ENCODE results near the gene ARHGEF26. TPM values are rescaled to one million over a fixed set of nuclear protein-coding genes. Genes with fewer than 3 reads are reported as not detected.

ARHGEF26 gene
- total and polyA plus RNA-seq, 2 experiments from 2014 or later = 9.4 to 16.9 TPM

DNA sequence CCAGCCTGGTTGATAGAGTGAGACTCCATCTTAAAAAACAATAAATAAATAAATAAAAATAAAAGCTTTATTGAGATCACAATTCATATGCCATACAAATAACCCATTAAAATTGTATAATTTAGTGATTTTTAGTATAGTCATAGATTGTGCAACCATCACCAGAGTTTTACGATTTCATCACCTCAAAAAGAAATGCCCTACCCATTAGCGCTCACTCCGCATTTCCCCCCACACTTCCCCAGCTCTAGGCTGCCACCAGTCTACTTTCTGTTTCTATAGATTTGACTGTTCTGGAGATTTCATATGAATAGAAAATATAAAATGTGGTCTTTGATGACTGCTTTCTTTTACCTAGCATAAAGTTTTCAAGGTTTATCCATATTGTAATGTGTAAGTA, 57.0 kb downstream of the ARHGEF26 start:
- no peak overlapping the region for H3K4me2 ChIP-seq
- H3K27ac ChIP-seq (ENCODE audit: low read depth) = no peak overlapping the region
- ATAC-seq = no peak
- no peak overlapping the region for H3K27ac Mint-ChIP-seq
- H3K27me3 ChIP-seq (ENCODE audit: insufficient read depth) = no peaks in the 10 kb centered on the region
- TF ChIP-seq ZNF331 (CRISPR knock-in tag; IDR thresholded peaks at IDR 0.05; ENCODE audit: low read depth) (no peak), NANOG (IDR thresholded peaks at IDR 0.05; ENCODE audit: borderline replicate concordance) (no peak), CREB1 (CRISPR knock-in tag; IDR thresholded peaks at IDR 0.05; ENCODE audit: low read depth) (no peak), STAT1 (IDR thresholded peaks at IDR 0.05; ENCODE audit: unreplicated experiment) (no peak), ZNF114 (CRISPR knock-in tag; IDR thresholded peaks at IDR 0.05) (no peak), EZH2phosphoT487 (IDR thresholded peaks at IDR 0.05; ENCODE audit: unreplicated experiment) (no peak)
- TF ChIP-seq, protein P1, sequence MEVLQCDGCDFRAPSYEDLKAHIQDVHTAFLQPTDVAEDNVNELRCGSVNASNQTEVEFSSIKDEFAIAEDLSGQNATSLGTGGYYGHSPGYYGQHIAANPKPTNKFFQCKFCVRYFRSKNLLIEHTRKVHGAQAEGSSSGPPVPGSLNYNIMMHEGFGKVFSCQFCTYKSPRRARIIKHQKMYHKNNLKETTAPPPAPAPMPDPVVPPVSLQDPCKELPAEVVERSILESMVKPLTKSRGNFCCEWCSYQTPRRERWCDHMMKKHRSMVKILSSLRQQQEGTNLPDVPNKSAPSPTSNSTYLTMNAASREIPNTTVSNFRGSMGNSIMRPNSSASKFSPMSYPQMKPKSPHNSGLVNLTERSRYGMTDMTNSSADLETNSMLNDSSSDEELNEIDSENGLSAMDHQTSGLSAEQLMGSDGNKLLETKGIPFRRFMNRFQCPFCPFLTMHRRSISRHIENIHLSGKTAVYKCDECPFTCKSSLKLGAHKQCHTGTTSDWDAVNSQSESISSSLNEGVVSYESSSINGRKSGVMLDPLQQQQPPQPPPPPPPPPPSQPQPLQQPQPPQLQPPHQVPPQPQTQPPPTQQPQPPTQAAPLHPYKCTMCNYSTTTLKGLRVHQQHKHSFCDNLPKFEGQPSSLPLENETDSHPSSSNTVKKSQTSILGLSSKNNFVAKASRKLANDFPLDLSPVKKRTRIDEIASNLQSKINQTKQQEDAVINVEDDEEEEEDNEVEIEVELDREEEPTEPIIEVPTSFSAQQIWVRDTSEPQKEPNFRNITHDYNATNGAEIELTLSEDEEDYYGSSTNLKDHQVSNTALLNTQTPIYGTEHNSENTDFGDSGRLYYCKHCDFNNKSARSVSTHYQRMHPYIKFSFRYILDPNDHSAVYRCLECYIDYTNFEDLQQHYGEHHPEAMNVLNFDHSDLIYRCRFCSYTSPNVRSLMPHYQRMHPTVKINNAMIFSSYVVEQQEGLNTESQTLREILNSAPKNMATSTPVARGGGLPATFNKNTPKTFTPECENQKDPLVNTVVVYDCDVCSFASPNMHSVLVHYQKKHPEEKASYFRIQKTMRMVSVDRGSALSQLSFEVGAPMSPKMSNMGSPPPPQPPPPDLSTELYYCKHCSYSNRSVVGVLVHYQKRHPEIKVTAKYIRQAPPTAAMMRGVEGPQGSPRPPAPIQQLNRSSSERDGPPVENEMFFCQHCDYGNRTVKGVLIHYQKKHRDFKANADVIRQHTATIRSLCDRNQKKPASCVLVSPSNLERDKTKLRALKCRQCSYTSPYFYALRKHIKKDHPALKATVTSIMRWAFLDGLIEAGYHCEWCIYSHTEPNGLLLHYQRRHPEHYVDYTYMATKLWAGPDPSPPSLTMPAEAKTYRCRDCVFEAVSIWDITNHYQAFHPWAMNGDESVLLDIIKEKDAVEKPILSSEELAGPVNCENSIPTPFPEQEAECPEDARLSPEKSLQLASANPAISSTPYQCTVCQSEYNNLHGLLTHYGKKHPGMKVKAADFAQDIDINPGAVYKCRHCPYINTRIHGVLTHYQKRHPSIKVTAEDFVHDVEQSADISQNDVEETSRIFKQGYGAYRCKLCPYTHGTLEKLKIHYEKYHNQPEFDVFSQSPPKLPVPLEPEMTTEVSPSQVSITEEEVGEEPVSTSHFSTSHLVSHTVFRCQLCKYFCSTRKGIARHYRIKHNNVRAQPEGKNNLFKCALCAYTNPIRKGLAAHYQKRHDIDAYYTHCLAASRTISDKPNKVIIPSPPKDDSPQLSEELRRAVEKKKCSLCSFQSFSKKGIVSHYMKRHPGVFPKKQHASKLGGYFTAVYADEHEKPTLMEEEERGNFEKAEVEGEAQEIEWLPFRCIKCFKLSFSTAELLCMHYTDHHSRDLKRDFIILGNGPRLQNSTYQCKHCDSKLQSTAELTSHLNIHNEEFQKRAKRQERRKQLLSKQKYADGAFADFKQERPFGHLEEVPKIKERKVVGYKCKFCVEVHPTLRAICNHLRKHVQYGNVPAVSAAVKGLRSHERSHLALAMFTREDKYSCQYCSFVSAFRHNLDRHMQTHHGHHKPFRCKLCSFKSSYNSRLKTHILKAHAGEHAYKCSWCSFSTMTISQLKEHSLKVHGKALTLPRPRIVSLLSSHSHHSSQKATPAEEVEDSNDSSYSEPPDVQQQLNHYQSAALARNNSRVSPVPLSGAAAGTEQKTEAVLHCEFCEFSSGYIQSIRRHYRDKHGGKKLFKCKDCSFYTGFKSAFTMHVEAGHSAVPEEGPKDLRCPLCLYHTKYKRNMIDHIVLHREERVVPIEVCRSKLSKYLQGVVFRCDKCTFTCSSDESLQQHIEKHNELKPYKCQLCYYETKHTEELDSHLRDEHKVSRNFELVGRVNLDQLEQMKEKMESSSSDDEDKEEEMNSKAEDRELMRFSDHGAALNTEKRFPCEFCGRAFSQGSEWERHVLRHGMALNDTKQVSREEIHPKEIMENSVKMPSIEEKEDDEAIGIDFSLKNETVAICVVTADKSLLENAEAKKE (CRISPR knock-in tag; IDR thresholded peaks at IDR 0.05) = no peak
- TF ChIP-seq, protein P2, sequence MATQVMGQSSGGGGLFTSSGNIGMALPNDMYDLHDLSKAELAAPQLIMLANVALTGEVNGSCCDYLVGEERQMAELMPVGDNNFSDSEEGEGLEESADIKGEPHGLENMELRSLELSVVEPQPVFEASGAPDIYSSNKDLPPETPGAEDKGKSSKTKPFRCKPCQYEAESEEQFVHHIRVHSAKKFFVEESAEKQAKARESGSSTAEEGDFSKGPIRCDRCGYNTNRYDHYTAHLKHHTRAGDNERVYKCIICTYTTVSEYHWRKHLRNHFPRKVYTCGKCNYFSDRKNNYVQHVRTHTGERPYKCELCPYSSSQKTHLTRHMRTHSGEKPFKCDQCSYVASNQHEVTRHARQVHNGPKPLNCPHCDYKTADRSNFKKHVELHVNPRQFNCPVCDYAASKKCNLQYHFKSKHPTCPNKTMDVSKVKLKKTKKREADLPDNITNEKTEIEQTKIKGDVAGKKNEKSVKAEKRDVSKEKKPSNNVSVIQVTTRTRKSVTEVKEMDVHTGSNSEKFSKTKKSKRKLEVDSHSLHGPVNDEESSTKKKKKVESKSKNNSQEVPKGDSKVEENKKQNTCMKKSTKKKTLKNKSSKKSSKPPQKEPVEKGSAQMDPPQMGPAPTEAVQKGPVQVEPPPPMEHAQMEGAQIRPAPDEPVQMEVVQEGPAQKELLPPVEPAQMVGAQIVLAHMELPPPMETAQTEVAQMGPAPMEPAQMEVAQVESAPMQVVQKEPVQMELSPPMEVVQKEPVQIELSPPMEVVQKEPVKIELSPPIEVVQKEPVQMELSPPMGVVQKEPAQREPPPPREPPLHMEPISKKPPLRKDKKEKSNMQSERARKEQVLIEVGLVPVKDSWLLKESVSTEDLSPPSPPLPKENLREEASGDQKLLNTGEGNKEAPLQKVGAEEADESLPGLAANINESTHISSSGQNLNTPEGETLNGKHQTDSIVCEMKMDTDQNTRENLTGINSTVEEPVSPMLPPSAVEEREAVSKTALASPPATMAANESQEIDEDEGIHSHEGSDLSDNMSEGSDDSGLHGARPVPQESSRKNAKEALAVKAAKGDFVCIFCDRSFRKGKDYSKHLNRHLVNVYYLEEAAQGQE (IDR thresholded peaks at IDR 0.05; ENCODE audit: unreplicated experiment) = no peak
- TF ChIP-seq, protein P3, sequence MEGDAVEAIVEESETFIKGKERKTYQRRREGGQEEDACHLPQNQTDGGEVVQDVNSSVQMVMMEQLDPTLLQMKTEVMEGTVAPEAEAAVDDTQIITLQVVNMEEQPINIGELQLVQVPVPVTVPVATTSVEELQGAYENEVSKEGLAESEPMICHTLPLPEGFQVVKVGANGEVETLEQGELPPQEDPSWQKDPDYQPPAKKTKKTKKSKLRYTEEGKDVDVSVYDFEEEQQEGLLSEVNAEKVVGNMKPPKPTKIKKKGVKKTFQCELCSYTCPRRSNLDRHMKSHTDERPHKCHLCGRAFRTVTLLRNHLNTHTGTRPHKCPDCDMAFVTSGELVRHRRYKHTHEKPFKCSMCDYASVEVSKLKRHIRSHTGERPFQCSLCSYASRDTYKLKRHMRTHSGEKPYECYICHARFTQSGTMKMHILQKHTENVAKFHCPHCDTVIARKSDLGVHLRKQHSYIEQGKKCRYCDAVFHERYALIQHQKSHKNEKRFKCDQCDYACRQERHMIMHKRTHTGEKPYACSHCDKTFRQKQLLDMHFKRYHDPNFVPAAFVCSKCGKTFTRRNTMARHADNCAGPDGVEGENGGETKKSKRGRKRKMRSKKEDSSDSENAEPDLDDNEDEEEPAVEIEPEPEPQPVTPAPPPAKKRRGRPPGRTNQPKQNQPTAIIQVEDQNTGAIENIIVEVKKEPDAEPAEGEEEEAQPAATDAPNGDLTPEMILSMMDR (conservative IDR thresholded peaks at IDR 0.05; ENCODE audit: low read depth in 2 of 2) = no peak
- TF ChIP-seq, protein P4, sequence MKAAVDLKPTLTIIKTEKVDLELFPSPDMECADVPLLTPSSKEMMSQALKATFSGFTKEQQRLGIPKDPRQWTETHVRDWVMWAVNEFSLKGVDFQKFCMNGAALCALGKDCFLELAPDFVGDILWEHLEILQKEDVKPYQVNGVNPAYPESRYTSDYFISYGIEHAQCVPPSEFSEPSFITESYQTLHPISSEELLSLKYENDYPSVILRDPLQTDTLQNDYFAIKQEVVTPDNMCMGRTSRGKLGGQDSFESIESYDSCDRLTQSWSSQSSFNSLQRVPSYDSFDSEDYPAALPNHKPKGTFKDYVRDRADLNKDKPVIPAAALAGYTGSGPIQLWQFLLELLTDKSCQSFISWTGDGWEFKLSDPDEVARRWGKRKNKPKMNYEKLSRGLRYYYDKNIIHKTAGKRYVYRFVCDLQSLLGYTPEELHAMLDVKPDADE (IDR thresholded peaks at IDR 0.05) = no peak
- H3K4me3 ChIP-seq = no peak overlapping the region
- peaks cover 45% of the 10 kb centered on the region for H3K4me1 Mint-ChIP-seq
- H3K27me3 Mint-ChIP-seq (ENCODE audit: insufficient read depth, low read depth, poor library complexity) = no peaks in the 10 kb centered on the region
- no peaks in the 10 kb centered on the region for H3K9me2 ChIP-seq (ENCODE audit: insufficient read depth)
- H3K4me1 ChIP-seq (ENCODE audit: insufficient read depth) = peaks cover 31% of the 10 kb centered on the region
- no peak for DNase-seq (ENCODE audit: low spot score)
- no peaks in the 10 kb centered on the region for H3K9me3 Mint-ChIP-seq
- no peak overlapping the region for H2AFZ ChIP-seq
- H3K36me3 ChIP-seq (ENCODE audit: insufficient read depth) = no peaks in the 10 kb centered on the region
- H3K36me3 Mint-ChIP-seq (ENCODE audit: low read depth) = no peaks in the 10 kb centered on the region
- H3K4me3 Mint-ChIP-seq = no peak overlapping the region
- H4K20me1 ChIP-seq (replicated peaks; ENCODE audit: insufficient read depth) = no peaks in the 10 kb centered on the region
- H3F3A ChIP-seq (replicated peaks; ENCODE audit: low read depth) = no peaks in the 10 kb centered on the region
- no peaks in the 10 kb centered on the region for H3K79me2 ChIP-seq (replicated peaks; ENCODE audit: insufficient read depth)

All from GM23338 (cell line).